ENCODE data around the gene ARL10.

DNA sequence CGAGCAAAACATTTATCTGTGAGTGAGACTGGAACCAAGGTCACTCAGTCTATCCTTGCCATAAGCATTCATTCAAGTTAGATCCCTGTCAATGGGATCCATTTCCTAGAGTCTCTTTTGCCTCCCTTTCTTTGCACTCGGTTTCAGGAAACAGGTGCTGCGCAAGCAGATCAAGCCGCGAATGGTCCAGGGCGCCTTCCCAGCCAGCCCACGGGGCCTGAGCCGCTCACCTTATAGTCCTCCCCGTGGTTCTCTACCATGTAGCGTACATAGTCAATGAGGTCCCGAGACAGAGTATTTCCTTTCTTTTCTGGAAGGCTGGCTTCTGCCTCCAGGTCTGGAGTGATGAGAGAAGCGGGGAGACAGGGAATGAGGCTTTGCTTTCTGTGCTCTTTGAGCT, 19.7 kb downstream of the ARL10 start:
- TF ChIP-seq POLR2A (IDR thresholded peaks at IDR 0.05; ENCODE audit: low read depth, low read length) (no peak), POLR2AphosphoS5 (IDR thresholded peaks at IDR 0.05; ENCODE audit: low read depth, low read length) (no peak), TAF1 (IDR thresholded peaks at IDR 0.05; ENCODE audit: borderline replicate concordance, low read depth, low read length) (no peak)

Measured in GM12892 (cell line).